ENCODE data around the gene WDFY2.

DNA sequence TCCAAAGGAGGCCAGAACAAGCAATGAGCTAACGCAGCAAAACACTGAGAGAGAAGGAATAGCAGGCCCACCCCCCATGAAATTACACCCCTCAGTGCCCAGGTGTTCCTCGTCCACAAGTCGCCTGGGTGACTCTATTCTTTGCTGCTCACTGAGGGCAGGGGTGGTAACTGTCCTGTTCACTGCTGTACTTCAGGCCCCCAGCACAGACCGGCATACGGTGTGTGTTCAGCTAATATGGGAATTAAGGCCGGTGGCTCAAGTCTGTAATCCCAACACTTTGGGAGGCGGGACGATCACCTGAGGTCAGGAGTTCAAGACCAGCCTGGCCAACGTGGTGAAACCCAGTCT is 187.8 kb downstream of the WDFY2 start:
- TF ChIP-seq FOXM1 (IDR thresholded peaks at IDR 0.05; ENCODE audit: borderline replicate concordance), result no peak
- TF ChIP-seq CTBP1 (IDR thresholded peaks at IDR 0.05; ENCODE audit: borderline replicate concordance), result no peak
- TF ChIP-seq SUZ12 (IDR thresholded peaks at IDR 0.05), result no peak
- no peak for TF ChIP-seq ARNT (IDR thresholded peaks at IDR 0.05)
- no peak for TF ChIP-seq FOXA1 (IDR thresholded peaks at IDR 0.05)
- TF ChIP-seq SP1 (IDR thresholded peaks at IDR 0.05), result no peak
